Measurements from ENCODE around the gene MPP3. TPM values are rescaled to one million over a fixed set of nuclear protein-coding genes. Genes with fewer than 3 reads are reported as not detected.

MPP3 gene
- total RNA-seq, 1 experiment from 2014 or later: 5.7 TPM

DNA sequence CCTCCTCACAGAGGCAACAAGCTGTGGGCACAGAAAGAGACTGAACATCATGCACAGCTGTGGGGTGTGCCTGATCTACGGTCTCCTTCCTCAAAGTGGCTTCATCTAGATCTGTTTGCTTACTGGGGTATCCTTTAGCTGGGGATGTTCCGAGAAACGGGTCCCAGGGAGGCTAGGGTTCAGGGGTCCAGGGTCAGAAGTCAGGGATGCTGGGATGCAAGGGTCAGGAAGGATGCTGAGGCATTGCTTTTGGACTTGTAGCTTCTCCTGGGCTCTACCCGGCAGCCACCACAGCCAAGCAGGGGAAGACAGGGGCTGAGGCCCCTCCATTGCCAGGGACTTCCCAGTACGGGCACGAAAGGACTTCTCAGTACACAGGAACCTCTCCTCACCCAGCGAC lies 20.6 kb upstream of the MPP3 start:
- ChIA-PET POLR2A (ENCODE audit: low non-redundant PET) (no interaction called here), CTCF (no interaction called here)
- no peak for DNase-seq (ENCODE audit: low spot score)
- Histone ChIP-seq H3K27me3 (replicated peaks; ENCODE audit: insufficient read depth, low read depth, low read length, poor library complexity) (no peaks in the 10 kb centered on the region), H3K9me3 (ENCODE audit: low read depth, low read length, poor library complexity, severe bottlenecking) (no peaks in the 10 kb centered on the region), H3K36me3 (ENCODE audit: insufficient read depth, low read length, poor library complexity, severe bottlenecking) (no peaks in the 10 kb centered on the region), H3K27ac (ENCODE audit: low read depth, low read length, poor library complexity, severe bottlenecking) (no peak overlapping the region), H3K4me3 (ENCODE audit: low read depth, low read length, poor library complexity, severe bottlenecking) (no peak overlapping the region), H3K4me1 (ENCODE audit: insufficient read depth, low read length, poor library complexity, severe bottlenecking) (no peaks in the 10 kb centered on the region)
- no TSS peak for BruUV-seq (replicated peaks)
- no peak for TF ChIP-seq EZH2 (IDR thresholded peaks at IDR 0.05; ENCODE audit: borderline replicate concordance, low read depth, low read length, poor library complexity, severe bottlenecking)
- TF ChIP-seq, protein P1, sequence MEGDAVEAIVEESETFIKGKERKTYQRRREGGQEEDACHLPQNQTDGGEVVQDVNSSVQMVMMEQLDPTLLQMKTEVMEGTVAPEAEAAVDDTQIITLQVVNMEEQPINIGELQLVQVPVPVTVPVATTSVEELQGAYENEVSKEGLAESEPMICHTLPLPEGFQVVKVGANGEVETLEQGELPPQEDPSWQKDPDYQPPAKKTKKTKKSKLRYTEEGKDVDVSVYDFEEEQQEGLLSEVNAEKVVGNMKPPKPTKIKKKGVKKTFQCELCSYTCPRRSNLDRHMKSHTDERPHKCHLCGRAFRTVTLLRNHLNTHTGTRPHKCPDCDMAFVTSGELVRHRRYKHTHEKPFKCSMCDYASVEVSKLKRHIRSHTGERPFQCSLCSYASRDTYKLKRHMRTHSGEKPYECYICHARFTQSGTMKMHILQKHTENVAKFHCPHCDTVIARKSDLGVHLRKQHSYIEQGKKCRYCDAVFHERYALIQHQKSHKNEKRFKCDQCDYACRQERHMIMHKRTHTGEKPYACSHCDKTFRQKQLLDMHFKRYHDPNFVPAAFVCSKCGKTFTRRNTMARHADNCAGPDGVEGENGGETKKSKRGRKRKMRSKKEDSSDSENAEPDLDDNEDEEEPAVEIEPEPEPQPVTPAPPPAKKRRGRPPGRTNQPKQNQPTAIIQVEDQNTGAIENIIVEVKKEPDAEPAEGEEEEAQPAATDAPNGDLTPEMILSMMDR (conservative IDR thresholded peaks at IDR 0.05; ENCODE audit: low read depth, low read length): no peak
- intact Hi-C loops (cut with micrococcal nuclease; ENCODE audit: unreplicated experiment): no loop called here

DNA sequence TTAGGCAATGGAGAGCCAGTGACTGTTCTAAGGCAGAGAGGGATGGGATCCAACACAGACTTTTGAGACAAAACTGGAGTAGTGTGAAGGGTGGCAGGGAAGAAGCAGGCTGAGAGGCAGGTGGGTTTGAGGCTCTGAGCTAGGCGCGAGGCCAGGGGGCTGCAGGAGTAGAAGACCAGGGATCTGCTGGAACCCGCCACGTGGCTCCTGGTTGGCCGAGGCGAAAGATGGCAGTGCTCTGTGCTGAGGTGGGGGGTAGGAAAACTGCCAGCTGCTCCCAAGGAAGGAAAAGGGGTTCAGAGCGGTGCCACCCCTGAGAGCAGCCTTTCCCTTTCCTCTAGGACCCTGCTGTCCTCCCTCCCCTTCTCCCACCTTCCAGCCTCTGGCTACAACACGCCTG lies 19.6 kb upstream of the MPP3 start:
- H3K4me1 ChIP-seq (ENCODE audit: insufficient read depth, low read length, poor library complexity, severe bottlenecking): no peaks in the 10 kb centered on the region
- H3K9me3 ChIP-seq (ENCODE audit: low read depth, low read length, poor library complexity, severe bottlenecking): no peaks in the 10 kb centered on the region
- H3K36me3 ChIP-seq (ENCODE audit: insufficient read depth, low read length, poor library complexity, severe bottlenecking): no peaks in the 10 kb centered on the region
- no peak for TF ChIP-seq EZH2 (IDR thresholded peaks at IDR 0.05; ENCODE audit: borderline replicate concordance, low read depth, low read length, poor library complexity, severe bottlenecking)
- TF ChIP-seq, protein P1 (conservative IDR thresholded peaks at IDR 0.05; ENCODE audit: low read depth, low read length): no peak
- BruUV-seq (replicated peaks): no TSS peak
- H3K4me3 ChIP-seq (ENCODE audit: low read depth, low read length, poor library complexity, severe bottlenecking): no peak overlapping the region
- no peak for DNase-seq (ENCODE audit: low spot score)
- no peak overlapping the region for H3K27ac ChIP-seq (ENCODE audit: low read depth, low read length, poor library complexity, severe bottlenecking)
- ChIA-PET CTCF (no interaction called here), POLR2A (ENCODE audit: low non-redundant PET) (no interaction called here)
- H3K27me3 ChIP-seq (replicated peaks; ENCODE audit: insufficient read depth, low read depth, low read length, poor library complexity): no peaks in the 10 kb centered on the region
- intact Hi-C loops (cut with micrococcal nuclease; ENCODE audit: unreplicated experiment): no loop called here

DNA sequence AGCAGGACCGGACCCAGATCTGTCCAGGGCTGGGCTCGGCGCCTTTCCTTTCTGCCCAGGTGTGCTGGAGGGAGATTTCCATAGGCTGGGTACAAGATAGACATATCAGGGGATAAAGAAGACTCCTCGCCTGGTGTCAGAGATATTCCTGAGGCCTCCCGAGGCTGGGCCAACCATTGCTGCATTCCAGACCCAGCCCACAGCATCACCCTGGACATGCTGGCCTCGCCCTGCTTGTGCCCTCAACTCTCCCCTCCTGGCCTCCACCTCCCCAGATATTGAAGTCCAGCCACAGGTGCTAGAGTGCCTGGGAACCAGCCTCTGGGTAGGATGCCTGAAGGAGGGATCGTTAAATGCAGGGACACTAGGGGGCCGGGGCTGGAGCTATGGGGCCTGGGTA lies 16.2 kb upstream of the MPP3 start:
- Histone ChIP-seq H3K4me1 (ENCODE audit: insufficient read depth, low read length, poor library complexity, severe bottlenecking) (no peaks in the 10 kb centered on the region), H3K27me3 (replicated peaks; ENCODE audit: insufficient read depth, low read depth, low read length, poor library complexity) (no peaks in the 10 kb centered on the region), H3K36me3 (ENCODE audit: insufficient read depth, low read length, poor library complexity, severe bottlenecking) (no peaks in the 10 kb centered on the region), H3K4me3 (ENCODE audit: low read depth, low read length, poor library complexity, severe bottlenecking) (no peak overlapping the region), H3K9me3 (ENCODE audit: low read depth, low read length, poor library complexity, severe bottlenecking) (no peaks in the 10 kb centered on the region), H3K27ac (ENCODE audit: low read depth, low read length, poor library complexity, severe bottlenecking) (no peak overlapping the region)
- no peak for DNase-seq (ENCODE audit: low spot score)
- ChIA-PET CTCF (no interaction called here), POLR2A (ENCODE audit: low non-redundant PET) (no interaction called here)
- no peak for TF ChIP-seq EZH2 (IDR thresholded peaks at IDR 0.05; ENCODE audit: borderline replicate concordance, low read depth, low read length, poor library complexity, severe bottlenecking)
- TF ChIP-seq, protein P1 (conservative IDR thresholded peaks at IDR 0.05; ENCODE audit: low read depth, low read length): no peak
- intact Hi-C loops (cut with micrococcal nuclease; ENCODE audit: unreplicated experiment): no loop called here
- BruUV-seq (replicated peaks): no TSS peak

Measured in A673 (cell line).